ENCODE data around the gene CDH23.

Gene CDH23

GRCh38 chr10:71371750-71372166 lies 25.0 kb upstream of the CDH23 start:
- DNase-seq = peak; percentile 85

- DNase-seq = peak in 1 of 2 experiments; percentile 4
Measured at GRCh38 chr10:71372882-71373495, 23.7 kb upstream of the CDH23 start.

GRCh38 chr10:71374481-71375233 lies 22.1 kb upstream of the CDH23 start:
- DNase-seq = no peak

- no peak for DNase-seq
Measured at GRCh38 chr10:71375952-71376351, 20.8 kb upstream of the CDH23 start.

GRCh38 chr10:71378336-71379117 lies 18.2 kb upstream of the CDH23 start:
- peak; percentile 85 to 89 for DNase-seq

- DNase-seq = no peak
Measured at GRCh38 chr10:71379118-71379766, 17.5 kb upstream of the CDH23 start.

- no peak for DNase-seq
Measured at GRCh38 chr10:71380841-71381240, 15.9 kb upstream of the CDH23 start.

- no peak for DNase-seq
Measured at GRCh38 chr10:71381611-71382010, 15.1 kb upstream of the CDH23 start.

GRCh38 chr10:71382028-71382427 lies 14.7 kb upstream of the CDH23 start:
- DNase-seq = no peak

- no peak for DNase-seq
Measured at GRCh38 chr10:71382757-71383156, 14.0 kb upstream of the CDH23 start.

- DNase-seq = peak; percentile 72 to 79
Measured at GRCh38 chr10:71383972-71384687, 12.6 kb upstream of the CDH23 start.

GRCh38 chr10:71388171-71388570 lies 8.5 kb upstream of the CDH23 start:
- no peak for DNase-seq

- DNase-seq = no peak
Measured at GRCh38 chr10:71388583-71389310, 8.0 kb upstream of the CDH23 start.

GRCh38 chr10:71389768-71390460 lies 6.8 kb upstream of the CDH23 start:
- DNase-seq = no peak

- no peak for DNase-seq
Measured at GRCh38 chr10:71390461-71390835, 6.3 kb upstream of the CDH23 start.

GRCh38 chr10:71390921-71391690 lies 5.6 kb upstream of the CDH23 start:
- no peak for DNase-seq

- DNase-seq = no peak
Measured at GRCh38 chr10:71391701-71392100, 5.0 kb upstream of the CDH23 start.

- no peak for DNase-seq
Measured at GRCh38 chr10:71392292-71392691, 4.4 kb upstream of the CDH23 start.

- no peak for DNase-seq
Measured at GRCh38 chr10:71392791-71393781, 3.6 kb upstream of the CDH23 start.
